NCI-H146 (cell line): ENCODE data around the gene CISD3.

Experiments
- DNase-seq: peaks from one replicate; lab custom pipeline; 2025; lab: John Stamatoyannopoulos, UW

Gene CISD3

GRCh38 chr17:38728290-38728831, 1.8 kb upstream of the CISD3 start:
- DNase-seq: no peak

GRCh38 chr17:38729368-38729885, 714 bp upstream of the CISD3 start:
- no peak for DNase-seq

GRCh38 chr17:38730526-38731379, 612 bp downstream of the CISD3 start:
- peak; percentile 64 for DNase-seq

- no peak for DNase-seq
Measured at GRCh38 chr17:38731526-38732294, 1.6 kb downstream of the CISD3 start.

GRCh38 chr17:38732376-38733281, 2.5 kb downstream of the CISD3 start:
- DNase-seq: no peak

- DNase-seq: no peak
Measured at GRCh38 chr17:38733282-38733981, 3.3 kb downstream of the CISD3 start.

- no peak for DNase-seq
Measured at GRCh38 chr17:38733982-38734973, 4.1 kb downstream of the CISD3 start.

GRCh38 chr17:38735161-38735997, 5.2 kb downstream of the CISD3 start:
- peak; percentile 26 for DNase-seq

- no peak for DNase-seq
Measured at GRCh38 chr17:38738007-38738662, 8.0 kb downstream of the CISD3 start.

- no peak for DNase-seq
Measured at GRCh38 chr17:38738686-38739085, 8.5 kb downstream of the CISD3 start.

- no peak for DNase-seq
Measured at GRCh38 chr17:38739305-38739704, 9.2 kb downstream of the CISD3 start.

- no peak for DNase-seq
Measured at GRCh38 chr17:38740044-38740443, 9.9 kb downstream of the CISD3 start.

GRCh38 chr17:38740806-38741205, 10.7 kb downstream of the CISD3 start:
- no peak for DNase-seq

GRCh38 chr17:38741461-38741860, 11.3 kb downstream of the CISD3 start:
- DNase-seq: no peak

GRCh38 chr17:38741921-38742410, 11.8 kb downstream of the CISD3 start:
- no peak for DNase-seq

GRCh38 chr17:38742411-38743308, 12.5 kb downstream of the CISD3 start:
- DNase-seq: peak; percentile 57

GRCh38 chr17:38743556-38744171, 13.5 kb downstream of the CISD3 start:
- DNase-seq: peak; percentile 86
